Measurements from ENCODE around the gene ATG5.

The ATG5 gene

DNA sequence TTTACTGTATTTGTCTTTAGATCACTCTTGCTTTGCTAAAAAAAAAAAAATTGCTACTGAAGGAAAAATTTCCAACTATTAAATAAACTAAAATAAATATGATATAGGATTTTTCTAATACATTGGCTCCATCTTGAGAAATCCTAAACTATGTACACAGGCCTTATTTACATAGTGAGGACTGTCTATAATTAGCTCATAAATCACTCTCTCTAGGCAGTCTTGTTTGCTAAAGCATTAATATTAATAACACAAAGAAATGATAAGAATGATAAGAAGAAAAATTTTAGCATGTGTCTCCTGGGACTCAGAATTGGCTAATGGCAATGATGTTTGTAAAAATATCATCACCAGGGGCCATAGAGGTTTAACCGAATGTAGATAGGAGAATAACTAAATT lies 21.7 kb upstream of the ATG5 start:
- Histone ChIP-seq H3K27ac (ENCODE audit: extremely low read depth, low read depth, low read length) (no peak overlapping the region), H3K36me3 (ENCODE audit: control insufficient read depth in 2 of 2, insufficient read depth in 1 of 2, low read length in 2 of 2) (no peaks in the 10 kb centered on the region), H3K9me3 (ENCODE audit: control insufficient read depth, insufficient read depth, low read depth, low read length) (no peaks in the 10 kb centered on the region), H3K4me1 (ENCODE audit: control insufficient read depth, insufficient read depth, low read length) (no peaks in the 10 kb centered on the region), H3K4me3 (ENCODE audit: low read depth, low read length) (no peak overlapping the region)
- TF ChIP-seq FEZF1 (tag by site-specific recombination; IDR thresholded peaks at IDR 0.05) (no peak), ZIC2 (tag by site-specific recombination; IDR thresholded peaks at IDR 0.05) (no peak), YY2 (tag by site-specific recombination; IDR thresholded peaks at IDR 0.05) (no peak), ZFP3 (tag by site-specific recombination; IDR thresholded peaks at IDR 0.05; ENCODE audit: low read depth) (no peak), INSM2 (tag by site-specific recombination; IDR thresholded peaks at IDR 0.05) (no peak), ZNF544 (tag by site-specific recombination; IDR thresholded peaks at IDR 0.05) (no peak), ZNF600 (tag by site-specific recombination; IDR thresholded peaks at IDR 0.05) (no peak), ZNF174 (tag by site-specific recombination; IDR thresholded peaks at IDR 0.05) (no peak), ZNF76 (tag by site-specific recombination; IDR thresholded peaks at IDR 0.05; ENCODE audit: borderline replicate concordance, low read depth) (no peak), ZNF266 (tag by site-specific recombination; IDR thresholded peaks at IDR 0.05; ENCODE audit: low read depth) (no peak)
- TF ChIP-seq, protein P1, sequence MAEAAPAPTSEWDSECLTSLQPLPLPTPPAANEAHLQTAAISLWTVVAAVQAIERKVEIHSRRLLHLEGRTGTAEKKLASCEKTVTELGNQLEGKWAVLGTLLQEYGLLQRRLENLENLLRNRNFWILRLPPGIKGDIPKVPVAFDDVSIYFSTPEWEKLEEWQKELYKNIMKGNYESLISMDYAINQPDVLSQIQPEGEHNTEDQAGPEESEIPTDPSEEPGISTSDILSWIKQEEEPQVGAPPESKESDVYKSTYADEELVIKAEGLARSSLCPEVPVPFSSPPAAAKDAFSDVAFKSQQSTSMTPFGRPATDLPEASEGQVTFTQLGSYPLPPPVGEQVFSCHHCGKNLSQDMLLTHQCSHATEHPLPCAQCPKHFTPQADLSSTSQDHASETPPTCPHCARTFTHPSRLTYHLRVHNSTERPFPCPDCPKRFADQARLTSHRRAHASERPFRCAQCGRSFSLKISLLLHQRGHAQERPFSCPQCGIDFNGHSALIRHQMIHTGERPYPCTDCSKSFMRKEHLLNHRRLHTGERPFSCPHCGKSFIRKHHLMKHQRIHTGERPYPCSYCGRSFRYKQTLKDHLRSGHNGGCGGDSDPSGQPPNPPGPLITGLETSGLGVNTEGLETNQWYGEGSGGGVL (tag by site-specific recombination; IDR thresholded peaks at IDR 0.05) = no peak
- TF ChIP-seq, protein P2, sequence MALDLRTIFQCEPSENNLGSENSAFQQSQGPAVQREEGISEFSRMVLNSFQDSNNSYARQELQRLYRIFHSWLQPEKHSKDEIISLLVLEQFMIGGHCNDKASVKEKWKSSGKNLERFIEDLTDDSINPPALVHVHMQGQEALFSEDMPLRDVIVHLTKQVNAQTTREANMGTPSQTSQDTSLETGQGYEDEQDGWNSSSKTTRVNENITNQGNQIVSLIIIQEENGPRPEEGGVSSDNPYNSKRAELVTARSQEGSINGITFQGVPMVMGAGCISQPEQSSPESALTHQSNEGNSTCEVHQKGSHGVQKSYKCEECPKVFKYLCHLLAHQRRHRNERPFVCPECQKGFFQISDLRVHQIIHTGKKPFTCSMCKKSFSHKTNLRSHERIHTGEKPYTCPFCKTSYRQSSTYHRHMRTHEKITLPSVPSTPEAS (tag by site-specific recombination; IDR thresholded peaks at IDR 0.05) = no peak
- TF ChIP-seq, protein P3, sequence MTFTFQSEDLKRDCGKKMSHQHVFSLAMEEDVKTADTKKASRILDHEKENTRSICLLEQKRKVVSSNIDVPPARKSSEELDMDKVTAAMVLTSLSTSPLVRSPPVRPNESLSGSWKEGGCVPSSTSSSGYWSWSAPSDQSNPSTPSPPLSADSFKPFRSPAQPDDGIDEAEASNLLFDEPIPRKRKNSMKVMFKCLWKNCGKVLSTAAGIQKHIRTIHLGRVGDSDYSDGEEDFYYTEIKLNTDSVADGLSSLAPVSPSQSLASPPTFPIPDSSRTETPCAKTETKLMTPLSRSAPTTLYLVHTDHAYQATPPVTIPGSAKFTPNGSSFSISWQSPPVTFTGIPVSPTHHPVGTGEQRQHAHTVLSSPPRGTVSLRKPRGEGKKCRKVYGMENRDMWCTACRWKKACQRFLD (tag by site-specific recombination; IDR thresholded peaks at IDR 0.05) = no peak
- POLR2A ChIA-PET = no interaction called here
- CTCF ChIA-PET = interaction anchor here (0.7 to 4.7 kb wide), 10 partner anchors 8 to 651 kb away, joined by 3 to 39 read pairs (median 6); partner anchors contain the start of gene CRYBG1

DNA sequence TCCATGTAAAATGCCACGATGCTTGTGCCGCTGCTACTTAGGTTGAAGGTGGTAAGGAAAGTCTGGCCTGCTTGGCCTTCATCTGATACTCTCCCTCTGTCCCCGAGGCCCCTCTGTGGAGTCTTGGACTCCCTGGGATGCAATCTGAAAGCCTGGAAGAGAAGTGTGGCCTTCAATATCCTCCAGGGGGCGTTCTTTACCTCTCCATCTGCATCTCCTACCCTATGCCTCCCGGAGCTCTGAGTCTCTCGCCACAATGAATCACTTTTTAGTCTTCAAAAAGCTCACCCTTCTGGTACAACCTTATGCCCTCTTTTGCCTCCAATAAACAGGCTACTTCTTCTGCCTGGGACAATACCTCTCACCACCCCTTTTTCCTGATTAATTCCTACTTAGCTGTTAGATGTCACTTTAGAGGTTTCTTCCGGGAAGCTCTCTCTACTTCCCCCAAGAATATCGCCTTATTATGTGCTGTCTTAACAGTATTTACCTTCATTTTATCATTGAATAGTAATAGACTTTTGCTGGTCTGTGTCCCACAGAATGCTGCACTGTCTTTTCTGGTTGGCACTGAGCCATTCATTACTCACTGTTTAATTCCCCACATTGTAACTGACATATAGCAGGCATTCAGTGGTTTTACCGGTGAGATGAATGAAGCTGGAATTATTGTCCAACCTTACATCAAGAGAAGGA lies 13.9 kb upstream of the ATG5 start:
- Histone ChIP-seq H3K36me3 (ENCODE audit: control insufficient read depth in 2 of 2, insufficient read depth in 1 of 2, low read length in 2 of 2) (no peaks in the 10 kb centered on the region), H3K4me1 (ENCODE audit: control insufficient read depth, insufficient read depth, low read length) (no peaks in the 10 kb centered on the region), H3K4me3 (ENCODE audit: low read depth, low read length) (peak overlapping the region; percentile 4; the same call in 1 of the 2 replicates), H3K27ac (ENCODE audit: extremely low read depth, low read depth, low read length) (no peak overlapping the region), H3K9me3 (ENCODE audit: control insufficient read depth, insufficient read depth, low read depth, low read length) (no peaks in the 10 kb centered on the region)
- ChIA-PET POLR2A (interaction anchor here (0.6 to 1.4 kb wide), 2 partner anchors 14 to 207 kb away, joined by 3 to 8 read pairs; partner anchors contain the start of gene ATG5), CTCF (interaction anchor here (0.5 to 11.7 kb wide), 65 partner anchors 9 to 1812 kb away, joined by 3 to 151 read pairs (median 4); partner anchors contain the start of genes ATG5 and CRYBG1)
- TF ChIP-seq PRDM2 (tag by site-specific recombination; IDR thresholded peaks at IDR 0.05; ENCODE audit: borderline replicate concordance) (no peak), ZNF707 (tag by site-specific recombination; IDR thresholded peaks at IDR 0.05) (no peak), ZNF350 (tag by site-specific recombination; IDR thresholded peaks at IDR 0.05) (no peak), SP7 (tag by site-specific recombination; IDR thresholded peaks at IDR 0.05) (0 out of 2 replicates have a peak, but pooled peaks have one; percentile 24), ZFP37 (tag by site-specific recombination; IDR thresholded peaks at IDR 0.05) (no peak), ZIC2 (tag by site-specific recombination; IDR thresholded peaks at IDR 0.05) (peak; percentile 17; the same call in 1 of the 2 replicates), ZBTB17 (tag by site-specific recombination; IDR thresholded peaks at IDR 0.05) (peak; percentile 47; the same call in 1 of the 2 replicates)
- TF ChIP-seq, protein P4, sequence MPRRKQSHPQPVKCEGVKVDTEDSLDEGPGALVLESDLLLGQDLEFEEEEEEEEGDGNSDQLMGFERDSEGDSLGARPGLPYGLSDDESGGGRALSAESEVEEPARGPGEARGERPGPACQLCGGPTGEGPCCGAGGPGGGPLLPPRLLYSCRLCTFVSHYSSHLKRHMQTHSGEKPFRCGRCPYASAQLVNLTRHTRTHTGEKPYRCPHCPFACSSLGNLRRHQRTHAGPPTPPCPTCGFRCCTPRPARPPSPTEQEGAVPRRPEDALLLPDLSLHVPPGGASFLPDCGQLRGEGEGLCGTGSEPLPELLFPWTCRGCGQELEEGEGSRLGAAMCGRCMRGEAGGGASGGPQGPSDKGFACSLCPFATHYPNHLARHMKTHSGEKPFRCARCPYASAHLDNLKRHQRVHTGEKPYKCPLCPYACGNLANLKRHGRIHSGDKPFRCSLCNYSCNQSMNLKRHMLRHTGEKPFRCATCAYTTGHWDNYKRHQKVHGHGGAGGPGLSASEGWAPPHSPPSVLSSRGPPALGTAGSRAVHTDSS (tag by site-specific recombination; IDR thresholded peaks at IDR 0.05) = peak; percentile 46; the same call in 1 of the 2 replicates

All from HEK293 (cell line).